SK-N-SH treated with all-trans-retinoic acid at 6 μM for 48 hours (cell line): Measurements from ENCODE around the gene OR10T2.

Experiments
- ATAC-seq: fragments of 200-7000 bp; cut with Tn5 transposase; 3 replicates; pipeline ENCODE4 v1.9.1; 2020; ENCODE audit warnings: mild to moderate bottlenecking, moderate library complexity
- ARNTL ChIP-seq: fragments of 450-650 bp; formaldehyde crosslinking; IDR thresholded peaks from 2 replicates; pipeline ENCODE4 v1.5.0; 2020; ENCODE audit warnings: low read depth, mild to moderate bottlenecking, moderate library complexity, borderline replicate concordance
- BACH2 ChIP-seq: fragments of 250-450 bp; sonication (Bioruptor Pico); IDR thresholded peaks from 2 replicates; pipeline ENCODE4 v1.9.0; 2021; ENCODE audit warnings: mild to moderate bottlenecking, borderline replicate concordance
- CSDC2 ChIP-seq: fragments of 250-450 bp; sonication (Bioruptor Pico); IDR thresholded peaks from 2 replicates; pipeline ENCODE4 v1.5.0; 2020; ENCODE audit warnings: mild to moderate bottlenecking, moderate library complexity
- ESRRG ChIP-seq: fragments of 250-450 bp; sonication (Bioruptor Pico); IDR thresholded peaks from 2 replicates; pipeline ENCODE4 v1.6.1; 2021; ENCODE audit warnings: mild to moderate bottlenecking
- GLIS3 ChIP-seq: fragments of 250-450 bp; sonication (Bioruptor Pico); IDR thresholded peaks from 2 replicates; pipeline ENCODE4 v1.5.0; 2020; ENCODE audit warnings: mild to moderate bottlenecking, moderate library complexity
- ISL1 ChIP-seq: fragments of 250-450 bp; sonication (Bioruptor Pico); IDR thresholded peaks from 2 replicates; pipeline ENCODE4 v2.1.2; 2022; ENCODE audit warnings: mild to moderate bottlenecking, moderate library complexity
- OSR1 ChIP-seq: fragments of 250-450 bp; sonication (Bioruptor Pico); IDR thresholded peaks from 2 replicates; pipeline ENCODE4 v1.8.0; 2022; ENCODE audit warnings: moderate library complexity, mild to moderate bottlenecking, inconsistent platforms
- PPARA ChIP-seq: fragments of 250-450 bp; sonication (Bioruptor Pico); IDR thresholded peaks from 2 replicates; pipeline ENCODE4 v1.5.0; 2020; ENCODE audit warnings: mild to moderate bottlenecking, borderline replicate concordance
- RARB ChIP-seq: fragments of 250-450 bp; sonication (Bioruptor Pico); IDR thresholded peaks from 2 replicates; pipeline ENCODE4 v1.8.0; 2021; ENCODE audit warnings: mild to moderate bottlenecking, moderate library complexity
- SNAI2 ChIP-seq: fragments of 250-450 bp; sonication (Bioruptor Pico); IDR thresholded peaks from 2 replicates; pipeline ENCODE4 v1.5.0; 2020; ENCODE audit warnings: mild to moderate bottlenecking, moderate library complexity
- TCF4 ChIP-seq: fragments of 250-450 bp; sonication (Bioruptor Pico); IDR thresholded peaks from 2 replicates; pipeline ENCODE4 v1.8.0; 2021; ENCODE audit warnings: mild to moderate bottlenecking, moderate library complexity, borderline replicate concordance
- TOX ChIP-seq: fragments of 250-450 bp; sonication (Bioruptor Pico); IDR thresholded peaks from 2 replicates; pipeline ENCODE4 v1.8.0; 2021; ENCODE audit warnings: mild to moderate bottlenecking, moderate library complexity, borderline replicate concordance
- ZC3H10 ChIP-seq: fragments of 250-450 bp; sonication (Bioruptor Pico); IDR thresholded peaks from 2 replicates; pipeline ENCODE4 v1.5.1; 2021; ENCODE audit warnings: mild to moderate bottlenecking, moderate library complexity
- ZFP30 ChIP-seq: fragments of 450-650 bp; formaldehyde crosslinking; IDR thresholded peaks from 2 replicates; pipeline ENCODE4 v1.5.0; 2022; ENCODE audit warnings: mild to moderate bottlenecking, moderate library complexity
- ZNF565 ChIP-seq: fragments of 450-650 bp; formaldehyde crosslinking; conservative IDR thresholded peaks from 2 replicates; pipeline ENCODE4 v1.5.0; 2020; ENCODE audit warnings: low read depth, mild to moderate bottlenecking, moderate library complexity
- ZNF70 ChIP-seq: fragments of 450-650 bp; formaldehyde crosslinking; IDR thresholded peaks from 2 replicates; pipeline ENCODE4 v1.5.0; 2020; ENCODE audit warnings: mild to moderate bottlenecking, moderate library complexity
- ZNF8 ChIP-seq: fragments of 450-650 bp; formaldehyde crosslinking; IDR thresholded peaks from 2 replicates; pipeline ENCODE4 v1.5.0; 2020; ENCODE audit warnings: mild to moderate bottlenecking, moderate library complexity
- TF ChIP-seq, protein P1 (sequence below): fragments of 250-450 bp; sonication (Bioruptor Pico); IDR thresholded peaks from 2 replicates; pipeline ENCODE4 v1.5.1; 2021; ENCODE audit warnings: mild to moderate bottlenecking, moderate library complexity
- TF ChIP-seq, protein P2 (sequence below): fragments of 250-450 bp; sonication (Bioruptor Pico); IDR thresholded peaks from 2 replicates; pipeline ENCODE4 v1.5.0; 2020; ENCODE audit warnings: mild to moderate bottlenecking, moderate library complexity
- TF ChIP-seq, protein P3 (sequence below): fragments of 250-450 bp; sonication (Bioruptor Pico); IDR thresholded peaks from 2 replicates; pipeline ENCODE4 v1.8.0; 2020; ENCODE audit warnings: mild to moderate bottlenecking, moderate library complexity, borderline replicate concordance
- TF ChIP-seq, protein P4 (sequence below): fragments of 250-450 bp; sonication (Bioruptor Pico); IDR thresholded peaks from 2 replicates; pipeline ENCODE4 v1.5.1; 2020; ENCODE audit warnings: low read depth, mild to moderate bottlenecking, moderate library complexity

Gene OR10T2

DNA sequence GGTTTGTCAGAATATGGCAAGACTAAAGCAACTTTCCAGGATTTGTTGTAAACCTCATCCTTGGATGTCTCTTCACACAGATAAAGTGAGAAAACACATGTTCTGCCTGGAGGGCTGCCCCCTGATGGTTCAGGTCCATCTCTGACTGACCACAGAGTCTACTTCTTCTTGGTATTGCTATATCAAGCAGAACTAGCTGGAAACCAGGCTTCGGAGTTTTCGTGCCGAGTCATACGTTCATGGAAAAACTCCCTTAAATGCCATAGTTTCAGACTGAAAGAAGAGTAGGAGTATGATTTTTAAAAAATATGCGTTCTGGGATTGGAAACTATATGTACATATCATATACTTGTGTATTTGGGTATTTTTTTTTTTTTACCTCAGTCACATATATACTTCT lies 5.8 kb downstream of the OR10T2 start:
- no peak for ATAC-seq
- no peak for TF ChIP-seq ZC3H10 (CRISPR knock-in tag)
- TF ChIP-seq CSDC2 (CRISPR knock-in tag) = no peak
- no peak for TF ChIP-seq ISL1 (CRISPR knock-in tag)
- no peak for TF ChIP-seq ZFP30 (CRISPR knock-in tag)
- TF ChIP-seq GLIS3 (CRISPR knock-in tag) = no peak
- TF ChIP-seq, protein P1, sequence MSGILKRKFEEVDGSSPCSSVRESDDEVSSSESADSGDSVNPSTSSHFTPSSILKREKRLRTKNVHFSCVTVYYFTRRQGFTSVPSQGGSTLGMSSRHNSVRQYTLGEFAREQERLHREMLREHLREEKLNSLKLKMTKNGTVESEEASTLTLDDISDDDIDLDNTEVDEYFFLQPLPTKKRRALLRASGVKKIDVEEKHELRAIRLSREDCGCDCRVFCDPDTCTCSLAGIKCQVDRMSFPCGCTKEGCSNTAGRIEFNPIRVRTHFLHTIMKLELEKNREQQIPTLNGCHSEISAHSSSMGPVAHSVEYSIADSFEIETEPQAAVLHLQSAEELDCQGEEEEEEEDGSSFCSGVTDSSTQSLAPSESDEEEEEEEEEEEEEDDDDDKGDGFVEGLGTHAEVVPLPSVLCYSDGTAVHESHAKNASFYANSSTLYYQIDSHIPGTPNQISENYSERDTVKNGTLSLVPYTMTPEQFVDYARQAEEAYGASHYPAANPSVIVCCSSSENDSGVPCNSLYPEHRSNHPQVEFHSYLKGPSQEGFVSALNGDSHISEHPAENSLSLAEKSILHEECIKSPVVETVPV = no peak
- no peak for TF ChIP-seq TOX (CRISPR knock-in tag)
- TF ChIP-seq ESRRG = no peak
- no peak for TF ChIP-seq ZNF565
- no peak for TF ChIP-seq ZNF8 (CRISPR knock-in tag)
- TF ChIP-seq RARB (CRISPR knock-in tag) = no peak
- TF ChIP-seq, protein P2, sequence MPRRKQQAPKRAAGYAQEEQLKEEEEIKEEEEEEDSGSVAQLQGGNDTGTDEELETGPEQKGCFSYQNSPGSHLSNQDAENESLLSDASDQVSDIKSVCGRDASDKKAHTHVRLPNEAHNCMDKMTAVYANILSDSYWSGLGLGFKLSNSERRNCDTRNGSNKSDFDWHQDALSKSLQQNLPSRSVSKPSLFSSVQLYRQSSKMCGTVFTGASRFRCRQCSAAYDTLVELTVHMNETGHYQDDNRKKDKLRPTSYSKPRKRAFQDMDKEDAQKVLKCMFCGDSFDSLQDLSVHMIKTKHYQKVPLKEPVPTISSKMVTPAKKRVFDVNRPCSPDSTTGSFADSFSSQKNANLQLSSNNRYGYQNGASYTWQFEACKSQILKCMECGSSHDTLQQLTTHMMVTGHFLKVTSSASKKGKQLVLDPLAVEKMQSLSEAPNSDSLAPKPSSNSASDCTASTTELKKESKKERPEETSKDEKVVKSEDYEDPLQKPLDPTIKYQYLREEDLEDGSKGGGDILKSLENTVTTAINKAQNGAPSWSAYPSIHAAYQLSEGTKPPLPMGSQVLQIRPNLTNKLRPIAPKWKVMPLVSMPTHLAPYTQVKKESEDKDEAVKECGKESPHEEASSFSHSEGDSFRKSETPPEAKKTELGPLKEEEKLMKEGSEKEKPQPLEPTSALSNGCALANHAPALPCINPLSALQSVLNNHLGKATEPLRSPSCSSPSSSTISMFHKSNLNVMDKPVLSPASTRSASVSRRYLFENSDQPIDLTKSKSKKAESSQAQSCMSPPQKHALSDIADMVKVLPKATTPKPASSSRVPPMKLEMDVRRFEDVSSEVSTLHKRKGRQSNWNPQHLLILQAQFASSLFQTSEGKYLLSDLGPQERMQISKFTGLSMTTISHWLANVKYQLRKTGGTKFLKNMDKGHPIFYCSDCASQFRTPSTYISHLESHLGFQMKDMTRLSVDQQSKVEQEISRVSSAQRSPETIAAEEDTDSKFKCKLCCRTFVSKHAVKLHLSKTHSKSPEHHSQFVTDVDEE = no peak
- TF ChIP-seq BACH2 (CRISPR knock-in tag) = no peak
- no peak for TF ChIP-seq SNAI2 (CRISPR knock-in tag)
- TF ChIP-seq ARNTL (CRISPR knock-in tag) = no peak

DNA sequence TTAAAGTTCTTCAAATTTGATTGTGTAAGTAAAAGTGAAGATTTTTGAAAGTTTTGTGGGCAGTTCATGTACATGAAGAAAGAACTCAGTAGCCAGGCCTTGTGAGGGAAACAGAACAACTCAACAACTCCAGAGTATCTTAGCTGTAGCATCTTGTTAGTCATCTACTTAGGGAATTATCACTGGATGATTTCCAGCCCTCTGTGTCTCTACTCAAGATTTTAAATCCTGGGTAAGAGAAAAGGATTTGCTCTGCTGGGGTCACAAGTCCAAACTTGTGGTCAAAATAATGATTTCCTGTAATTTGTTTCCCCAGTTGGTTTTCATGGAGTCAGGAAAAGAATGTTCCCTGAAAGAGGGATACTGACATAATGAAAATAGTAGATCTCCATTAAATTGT lies 8.2 kb downstream of the OR10T2 start:
- TF ChIP-seq GLIS3 (CRISPR knock-in tag) = no peak
- no peak for TF ChIP-seq SNAI2 (CRISPR knock-in tag)
- TF ChIP-seq, protein P2 = no peak
- no peak for TF ChIP-seq TCF4 (CRISPR knock-in tag)
- TF ChIP-seq, protein P1 = no peak
- no peak for TF ChIP-seq CSDC2 (CRISPR knock-in tag)
- TF ChIP-seq RARB (CRISPR knock-in tag) = no peak
- TF ChIP-seq ZC3H10 (CRISPR knock-in tag) = no peak
- TF ChIP-seq ZNF565 = no peak
- TF ChIP-seq ZNF8 (CRISPR knock-in tag) = no peak
- no peak for TF ChIP-seq ESRRG
- TF ChIP-seq, protein P3, sequence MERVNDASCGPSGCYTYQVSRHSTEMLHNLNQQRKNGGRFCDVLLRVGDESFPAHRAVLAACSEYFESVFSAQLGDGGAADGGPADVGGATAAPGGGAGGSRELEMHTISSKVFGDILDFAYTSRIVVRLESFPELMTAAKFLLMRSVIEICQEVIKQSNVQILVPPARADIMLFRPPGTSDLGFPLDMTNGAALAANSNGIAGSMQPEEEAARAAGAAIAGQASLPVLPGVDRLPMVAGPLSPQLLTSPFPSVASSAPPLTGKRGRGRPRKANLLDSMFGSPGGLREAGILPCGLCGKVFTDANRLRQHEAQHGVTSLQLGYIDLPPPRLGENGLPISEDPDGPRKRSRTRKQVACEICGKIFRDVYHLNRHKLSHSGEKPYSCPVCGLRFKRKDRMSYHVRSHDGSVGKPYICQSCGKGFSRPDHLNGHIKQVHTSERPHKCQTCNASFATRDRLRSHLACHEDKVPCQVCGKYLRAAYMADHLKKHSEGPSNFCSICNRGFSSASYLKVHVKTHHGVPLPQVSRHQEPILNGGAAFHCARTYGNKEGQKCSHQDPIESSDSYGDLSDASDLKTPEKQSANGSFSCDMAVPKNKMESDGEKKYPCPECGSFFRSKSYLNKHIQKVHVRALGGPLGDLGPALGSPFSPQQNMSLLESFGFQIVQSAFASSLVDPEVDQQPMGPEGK (CRISPR knock-in tag) = no peak
- TF ChIP-seq, protein P4, sequence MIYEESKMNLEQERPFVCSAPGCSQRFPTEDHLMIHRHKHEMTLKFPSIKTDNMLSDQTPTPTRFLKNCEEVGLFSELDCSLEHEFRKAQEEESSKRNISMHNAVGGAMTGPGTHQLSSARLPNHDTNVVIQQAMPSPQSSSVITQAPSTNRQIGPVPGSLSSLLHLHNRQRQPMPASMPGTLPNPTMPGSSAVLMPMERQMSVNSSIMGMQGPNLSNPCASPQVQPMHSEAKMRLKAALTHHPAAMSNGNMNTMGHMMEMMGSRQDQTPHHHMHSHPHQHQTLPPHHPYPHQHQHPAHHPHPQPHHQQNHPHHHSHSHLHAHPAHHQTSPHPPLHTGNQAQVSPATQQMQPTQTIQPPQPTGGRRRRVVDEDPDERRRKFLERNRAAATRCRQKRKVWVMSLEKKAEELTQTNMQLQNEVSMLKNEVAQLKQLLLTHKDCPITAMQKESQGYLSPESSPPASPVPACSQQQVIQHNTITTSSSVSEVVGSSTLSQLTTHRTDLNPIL (CRISPR knock-in tag) = no peak
- no peak for TF ChIP-seq OSR1 (CRISPR knock-in tag)
- no peak for TF ChIP-seq PPARA
- TF ChIP-seq TOX (CRISPR knock-in tag) = no peak
- TF ChIP-seq BACH2 (CRISPR knock-in tag) = no peak
- no peak for TF ChIP-seq ZNF70 (CRISPR knock-in tag)
- TF ChIP-seq ZFP30 (CRISPR knock-in tag) = no peak
- TF ChIP-seq ISL1 (CRISPR knock-in tag) = no peak

More for the DNA sequence above, 8.2 kb downstream of the OR10T2 start:
- ATAC-seq = no peak
